Islet precursor cell (in vitro differentiated cells): ENCODE measurements around the gene LIN9.
A peak's percentile ranks its signal among the peaks of the same experiment; 100 is the strongest.
"Not testable (repeated sequence)": the region's sequence is repeated elsewhere in the genome, so short reads cannot be mapped to it uniquely, and the experiment has no call there.

ENCODE experiments used
- DNase-seq: peaks from one replicate; pipeline ENCODE4 v3.0.0-alpha.2; 2018

LIN9 gene, protein sequence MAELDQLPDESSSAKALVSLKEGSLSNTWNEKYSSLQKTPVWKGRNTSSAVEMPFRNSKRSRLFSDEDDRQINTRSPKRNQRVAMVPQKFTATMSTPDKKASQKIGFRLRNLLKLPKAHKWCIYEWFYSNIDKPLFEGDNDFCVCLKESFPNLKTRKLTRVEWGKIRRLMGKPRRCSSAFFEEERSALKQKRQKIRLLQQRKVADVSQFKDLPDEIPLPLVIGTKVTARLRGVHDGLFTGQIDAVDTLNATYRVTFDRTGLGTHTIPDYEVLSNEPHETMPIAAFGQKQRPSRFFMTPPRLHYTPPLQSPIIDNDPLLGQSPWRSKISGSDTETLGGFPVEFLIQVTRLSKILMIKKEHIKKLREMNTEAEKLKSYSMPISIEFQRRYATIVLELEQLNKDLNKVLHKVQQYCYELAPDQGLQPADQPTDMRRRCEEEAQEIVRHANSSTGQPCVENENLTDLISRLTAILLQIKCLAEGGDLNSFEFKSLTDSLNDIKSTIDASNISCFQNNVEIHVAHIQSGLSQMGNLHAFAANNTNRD

DNA sequence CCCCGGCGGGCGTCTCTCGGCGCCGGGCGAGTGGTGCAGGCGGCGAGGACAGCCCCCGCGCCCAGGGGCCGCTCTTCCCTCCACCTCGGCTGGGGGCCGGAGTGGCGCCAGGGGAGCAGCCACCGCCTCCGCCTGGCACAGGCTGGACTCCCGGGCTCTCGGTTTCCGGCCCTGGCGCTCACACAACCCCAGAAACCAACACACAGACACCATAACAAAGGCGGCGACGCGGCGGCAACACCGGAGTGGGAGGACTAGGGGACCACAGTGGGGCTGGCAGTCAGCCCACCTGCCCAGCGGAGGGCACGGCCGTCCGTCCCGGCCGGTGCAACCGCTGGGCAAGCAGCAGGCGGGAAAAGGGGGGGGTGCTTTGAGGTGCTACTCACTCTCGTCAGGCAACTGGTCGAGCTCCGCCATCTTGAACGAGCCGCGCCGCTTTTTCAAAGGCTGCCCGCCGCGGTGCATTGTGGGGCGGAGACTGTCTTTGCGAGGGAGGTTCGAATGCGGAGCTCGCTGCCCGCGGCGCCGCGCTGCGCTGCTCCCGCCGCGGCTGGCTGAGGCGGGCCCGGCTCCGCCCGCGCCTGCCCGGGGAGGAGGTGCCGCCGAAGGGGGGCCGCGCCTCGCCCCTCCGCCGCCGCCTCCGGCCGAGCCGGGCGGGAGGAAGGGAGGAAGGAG is at the start of gene LIN9:
LIN9 (minus strand) TSS at position 442 of the 675 bp plus-strand sequence; CDS start at position 417, 25 bp downstream.
- DNase-seq = peak; percentile 97

DNA sequence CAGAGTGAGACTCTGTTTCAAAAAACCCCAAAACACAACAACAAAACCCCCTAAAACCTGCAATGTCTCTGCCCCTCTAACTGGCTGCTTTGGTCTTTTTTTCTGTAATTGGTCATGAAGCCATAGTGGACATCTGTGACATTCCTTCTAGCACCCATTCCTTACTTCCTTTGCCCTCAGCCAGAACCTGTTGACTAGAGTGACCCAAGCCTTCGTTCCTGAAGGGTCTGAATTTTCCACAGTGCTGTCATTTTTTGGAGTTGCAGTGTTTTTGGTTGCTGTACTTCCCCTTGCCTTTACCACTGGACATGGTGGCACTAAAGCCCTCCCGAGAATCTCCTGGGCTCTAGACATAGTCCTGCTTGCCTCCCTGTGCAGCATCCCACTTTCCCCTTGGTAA is 48.5 kb upstream of the LIN9 start:
- no peak for DNase-seq

- DNase-seq = no peak
These were observed 46.9 kb upstream of the LIN9 start for GRCh38 chr1:226355669-226356551.

DNA sequence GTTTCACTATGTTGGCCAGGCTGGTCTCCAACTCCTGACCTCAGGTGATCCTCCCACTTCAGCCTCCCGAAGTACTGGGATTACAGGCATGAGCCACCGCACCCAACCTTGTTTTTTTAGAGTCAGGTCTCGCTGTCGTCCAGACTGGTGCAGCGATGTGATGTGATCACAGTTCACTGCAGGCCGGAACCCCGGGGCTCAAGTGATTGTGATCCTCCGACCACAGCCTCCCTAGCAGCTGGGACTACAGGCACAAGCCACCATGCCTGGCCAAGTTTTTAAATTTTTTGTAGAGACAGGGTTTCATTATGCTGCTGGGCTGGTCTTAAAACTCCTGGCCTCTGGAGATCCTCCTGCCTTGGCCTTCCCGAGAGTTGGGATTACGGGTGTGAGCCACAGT is 46.1 kb upstream of the LIN9 start:
- no peak for DNase-seq

DNA sequence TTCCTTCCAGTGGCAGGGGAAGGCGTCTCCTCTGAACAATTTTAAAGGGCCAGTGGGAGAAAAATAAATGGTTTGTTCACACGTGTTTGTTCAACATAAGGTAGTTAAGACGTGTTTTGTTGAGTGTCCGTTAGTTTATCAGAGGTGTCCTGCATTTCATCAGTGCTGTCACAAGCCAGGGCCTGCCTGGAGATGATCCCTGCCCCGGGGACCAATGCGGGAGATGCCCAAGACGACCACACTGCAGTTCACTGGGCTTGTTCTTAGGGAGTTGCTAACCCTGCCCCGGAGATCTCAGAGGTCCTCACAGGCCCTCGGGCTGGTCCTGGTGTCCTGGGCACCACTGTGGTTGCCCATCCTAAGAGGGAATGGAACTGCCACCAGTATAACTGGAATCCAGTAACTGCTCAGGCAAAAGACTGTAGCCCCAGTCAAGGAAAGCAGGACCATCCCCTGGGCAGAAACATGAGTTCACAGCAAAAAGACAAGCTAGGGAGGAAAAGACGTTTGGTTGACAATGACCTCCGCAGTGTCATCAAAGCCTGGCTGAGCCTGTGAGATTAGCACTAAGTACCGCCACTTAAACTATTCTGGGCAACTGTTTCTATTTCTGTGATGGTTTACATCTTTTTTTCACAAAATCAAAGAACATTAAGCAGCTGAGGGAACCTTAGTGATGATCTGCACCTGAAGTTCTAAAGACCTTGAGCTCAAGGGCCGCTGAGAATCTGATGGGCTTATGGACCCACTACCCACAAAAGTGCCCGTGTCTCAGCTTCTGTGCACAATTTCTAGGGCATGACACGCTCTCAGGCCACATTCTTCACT is 44.9 kb upstream of the LIN9 start:
- no peak for DNase-seq

DNA sequence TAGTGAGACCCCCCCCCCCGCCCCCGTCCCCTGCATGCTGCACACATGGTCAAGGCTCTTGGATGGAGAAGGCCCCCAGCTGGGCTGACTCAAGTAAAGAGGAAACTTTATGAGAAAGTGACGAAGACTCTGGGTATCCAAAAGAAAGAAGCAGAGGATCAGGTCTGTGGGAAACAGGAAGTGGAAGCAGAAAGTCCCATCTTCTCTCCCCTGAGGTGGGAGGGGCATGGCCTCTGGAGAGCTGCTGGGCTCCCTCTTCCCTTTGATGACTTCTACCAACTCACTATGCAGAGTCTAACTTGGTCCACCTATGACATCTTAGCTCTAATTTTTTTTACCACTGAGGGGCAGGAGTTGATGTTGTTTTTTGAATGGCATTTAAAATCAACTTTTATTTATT is 42.7 kb upstream of the LIN9 start:
- no peak for DNase-seq

- DNase-seq = no peak
These were observed 41.5 kb upstream of the LIN9 start for GRCh38 chr1:226350519-226350865.

DNA sequence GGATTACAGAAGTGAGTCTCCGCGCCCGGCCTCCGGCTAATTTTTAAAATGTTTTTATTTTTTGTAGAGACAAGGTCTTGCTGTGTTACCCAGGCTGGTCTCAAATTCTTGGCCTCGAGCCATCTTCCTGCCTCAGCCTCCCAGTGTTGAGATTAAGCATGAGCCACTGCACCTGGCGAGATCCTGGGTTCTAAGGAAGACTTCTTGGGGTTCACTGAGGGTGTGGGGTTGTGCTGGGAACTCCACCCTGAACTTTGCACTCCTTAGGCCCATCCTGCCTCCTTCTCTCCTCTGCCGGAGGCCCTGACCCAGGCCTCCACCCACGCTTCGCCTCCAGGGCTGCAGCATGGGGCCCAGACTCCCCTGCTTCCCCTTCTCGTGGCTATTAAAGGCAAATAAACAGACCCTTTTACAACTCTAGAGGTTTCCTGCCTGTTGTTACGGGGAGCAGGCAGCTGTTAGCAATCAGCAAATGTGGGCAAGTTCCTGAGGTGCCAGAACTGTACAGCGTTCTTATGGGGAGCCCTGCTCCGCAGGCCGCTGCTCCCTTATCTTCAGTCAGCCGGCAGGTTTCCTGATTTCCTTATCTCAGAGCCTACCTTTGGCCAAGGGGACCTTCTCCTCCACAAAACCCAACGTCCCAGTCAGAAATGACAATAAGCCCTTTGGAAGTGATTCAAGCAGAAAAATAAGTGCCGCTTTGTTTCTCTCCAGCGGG is 41.0 kb upstream of the LIN9 start:
- no peak for DNase-seq

DNA sequence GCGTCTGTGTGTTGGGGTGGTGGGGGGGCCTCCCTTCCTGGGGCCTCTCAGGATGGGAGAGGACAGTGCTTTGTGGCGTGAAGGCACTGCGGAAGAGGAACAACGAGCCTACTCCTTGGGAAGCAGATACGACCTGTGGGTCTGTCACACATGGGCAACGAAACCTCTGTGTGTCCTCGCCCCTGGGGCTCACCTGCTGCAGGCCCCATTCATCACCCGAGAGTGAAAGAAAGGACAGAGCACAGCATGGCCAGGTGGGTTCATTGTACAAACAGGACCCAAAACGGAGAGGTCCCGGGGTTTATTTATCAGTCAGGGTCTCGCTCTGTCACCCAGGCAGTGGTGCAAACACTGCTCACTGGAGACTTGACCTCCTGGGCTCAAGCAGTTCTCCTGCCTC is 40.1 kb upstream of the LIN9 start:
- no peak for DNase-seq

- no peak for DNase-seq
These were observed 35.7 kb upstream of the LIN9 start for GRCh38 chr1:226344441-226345259.

DNA sequence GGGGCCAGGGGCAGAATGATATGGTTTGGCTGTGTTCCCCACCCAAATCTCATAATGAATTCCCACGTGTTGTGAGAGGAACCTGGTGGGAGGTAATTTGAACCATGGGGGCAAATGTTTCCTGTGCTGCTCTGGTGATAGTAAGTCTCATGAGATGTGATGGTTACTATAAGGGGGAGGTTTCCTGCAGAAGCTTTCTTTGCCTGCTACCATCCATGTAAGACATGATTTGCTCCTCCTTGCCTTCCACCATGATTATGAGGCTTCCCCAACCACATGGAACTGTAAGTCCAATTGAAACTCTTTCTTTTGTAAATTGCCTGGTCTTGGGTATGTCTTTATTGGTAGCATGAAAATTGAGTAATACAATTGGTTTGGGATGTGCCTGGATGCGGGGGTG is 33.7 kb upstream of the LIN9 start:
- no peak for DNase-seq

DNA sequence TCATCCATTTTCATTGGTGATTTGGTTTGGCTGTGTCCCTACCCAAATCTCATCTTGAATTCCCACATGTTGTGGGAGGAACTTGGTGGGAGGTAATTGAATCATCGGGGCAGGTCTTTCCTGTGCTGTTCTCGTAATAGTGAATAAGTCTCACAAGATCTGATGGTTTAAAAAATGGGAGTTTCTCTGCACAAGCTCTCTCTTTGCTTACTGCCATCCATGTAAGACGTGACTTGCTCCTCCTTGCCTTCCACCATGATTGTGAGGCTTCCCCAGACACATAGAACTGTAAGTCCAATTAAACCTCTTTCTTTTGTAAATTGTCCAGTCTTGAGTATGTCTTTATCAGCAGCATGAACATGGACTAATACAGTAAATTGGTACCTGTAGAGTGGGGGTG is 31.1 kb upstream of the LIN9 start:
- not testable (repeated sequence) for DNase-seq

DNA sequence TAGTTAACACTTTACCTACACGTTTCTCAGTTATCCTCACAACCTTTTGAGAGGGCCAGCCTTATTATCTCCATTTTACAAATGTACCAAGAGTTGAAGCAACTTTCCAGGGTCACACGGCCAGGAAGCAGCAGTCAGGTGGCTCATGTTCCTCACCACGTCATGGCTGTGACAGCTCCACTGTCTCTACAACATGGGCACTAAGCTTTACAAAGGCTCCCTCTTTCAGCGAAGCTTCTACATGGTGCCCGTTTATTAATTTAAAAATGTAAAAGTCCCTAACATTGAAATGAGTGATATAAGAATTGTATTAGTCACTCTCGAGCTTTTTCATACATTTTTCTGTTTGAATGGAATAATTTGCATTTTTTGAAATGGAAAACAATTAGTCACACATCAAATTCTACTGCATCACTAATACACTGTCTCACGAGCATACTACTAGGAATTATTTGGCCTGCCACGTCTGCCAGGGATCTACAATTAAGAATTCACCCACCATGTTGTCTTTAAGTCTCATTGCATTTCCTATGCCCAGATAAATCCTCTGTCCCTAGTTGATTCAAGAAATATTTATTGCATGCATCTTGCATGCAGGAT is 28.4 kb upstream of the LIN9 start:
- no peak for DNase-seq

DNA sequence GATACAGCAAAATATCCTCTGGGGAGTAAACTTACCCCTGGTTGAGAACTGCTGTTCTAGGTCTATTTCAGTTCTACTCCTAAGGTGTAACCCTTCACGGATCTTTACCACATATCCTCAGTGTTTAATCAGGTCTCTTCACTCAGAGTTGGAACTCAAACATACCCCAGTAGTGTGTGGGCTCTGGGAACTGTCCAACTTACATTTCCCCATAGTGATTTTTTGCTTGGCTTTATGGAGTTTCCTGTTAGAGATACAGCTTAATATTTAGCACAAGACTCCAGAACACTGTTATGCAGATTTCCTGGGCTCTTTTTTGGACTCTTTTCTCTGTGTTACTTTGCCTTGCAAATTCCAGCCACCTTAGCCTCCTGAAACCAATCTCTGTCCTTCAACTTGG is 26.7 kb upstream of the LIN9 start:
- DNase-seq = no peak

GRCh38 chr1:226332947-226333346 is 24.0 kb upstream of the LIN9 start:
- peak; percentile 66 for DNase-seq

DNA sequence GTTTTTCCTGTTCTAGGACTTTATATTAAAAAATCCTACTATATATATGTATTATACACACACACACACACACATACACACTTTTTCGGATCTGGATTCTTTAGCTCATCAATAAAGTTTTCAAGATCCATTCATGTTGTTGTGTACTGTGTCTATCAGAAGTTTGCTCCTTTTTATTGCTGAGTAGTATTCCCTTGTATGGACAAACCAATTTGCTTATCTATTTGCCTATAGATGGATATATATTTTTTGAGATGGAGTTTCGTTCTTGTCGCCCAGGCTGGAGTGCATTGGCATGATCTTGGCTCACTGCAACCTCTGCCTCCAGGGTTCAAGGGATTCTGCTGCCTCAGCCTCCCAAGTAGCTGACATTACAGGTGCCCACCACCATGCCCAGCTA is 20.3 kb upstream of the LIN9 start:
- DNase-seq = no peak

GRCh38 chr1:226327761-226328162 is 18.8 kb upstream of the LIN9 start:
- DNase-seq = peak; percentile 81

GRCh38 chr1:226325178-226325577 is 16.2 kb upstream of the LIN9 start:
- no peak for DNase-seq

- DNase-seq = no peak
These were observed 15.5 kb upstream of the LIN9 start for GRCh38 chr1:226324479-226324878.

DNA sequence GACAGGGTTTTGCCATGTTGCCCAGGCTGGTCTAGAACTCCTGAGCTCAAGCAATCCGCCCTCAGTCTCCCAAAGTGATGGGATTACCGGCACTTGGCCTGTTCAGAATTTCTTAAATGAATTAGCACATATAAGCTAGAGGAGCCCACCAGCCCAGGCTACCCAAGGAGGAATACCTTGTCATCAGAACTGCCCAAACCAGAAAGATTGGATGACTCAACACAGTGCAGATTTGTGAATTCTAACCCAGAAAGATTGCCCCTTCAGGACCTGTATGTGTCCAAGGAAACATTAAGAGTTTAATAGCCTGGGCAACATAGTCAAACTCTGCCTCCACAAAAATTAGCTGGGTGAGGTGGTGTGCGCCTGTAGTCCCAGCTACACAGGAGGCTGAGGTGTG is 14.0 kb upstream of the LIN9 start:
- peak; percentile 77 for DNase-seq
